ENCODE data around the gene CPA3.
A peak's percentile ranks its signal among the peaks of the same experiment; 100 is the strongest.

Gene CPA3

DNA sequence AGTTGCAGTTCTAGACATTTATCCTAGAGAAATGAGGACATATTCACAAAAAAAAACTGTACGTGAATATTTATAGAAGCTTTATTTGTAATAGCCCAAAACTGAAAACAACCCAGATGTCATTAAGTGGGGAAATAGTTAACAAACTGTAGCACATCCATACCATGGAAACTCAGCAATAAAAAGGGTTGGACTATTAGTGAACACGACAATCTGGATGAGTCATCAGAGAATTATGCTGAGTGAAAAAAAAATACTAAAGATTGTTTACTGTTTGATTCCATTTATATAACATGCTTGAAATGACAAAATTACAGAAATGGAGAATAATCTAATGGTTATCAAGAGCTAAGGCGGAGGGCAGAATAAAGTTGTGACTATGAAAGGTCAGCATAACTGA, 59.5 kb downstream of the CPA3 start:
- no peak for DNase-seq

DNA sequence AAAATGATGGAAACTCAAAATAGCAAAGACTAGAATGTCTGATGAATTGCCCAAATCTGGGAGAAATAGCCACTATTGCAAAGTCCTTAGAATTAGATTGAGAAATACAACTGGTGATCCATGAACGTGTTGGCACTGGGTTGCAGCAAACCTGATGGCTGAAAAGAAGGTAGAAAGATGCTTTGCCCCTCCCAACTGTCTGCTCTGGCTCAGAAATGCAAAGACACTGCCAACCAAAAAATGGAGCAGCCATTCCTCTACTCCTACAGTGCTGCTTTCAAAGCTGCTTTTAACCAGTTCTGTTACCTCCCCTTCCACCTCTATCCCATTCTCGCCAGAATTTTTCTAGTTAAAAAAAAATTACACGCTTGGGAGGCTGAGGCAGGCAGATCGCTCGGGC, 60.7 kb downstream of the CPA3 start:
- DNase-seq = no peak

DNA sequence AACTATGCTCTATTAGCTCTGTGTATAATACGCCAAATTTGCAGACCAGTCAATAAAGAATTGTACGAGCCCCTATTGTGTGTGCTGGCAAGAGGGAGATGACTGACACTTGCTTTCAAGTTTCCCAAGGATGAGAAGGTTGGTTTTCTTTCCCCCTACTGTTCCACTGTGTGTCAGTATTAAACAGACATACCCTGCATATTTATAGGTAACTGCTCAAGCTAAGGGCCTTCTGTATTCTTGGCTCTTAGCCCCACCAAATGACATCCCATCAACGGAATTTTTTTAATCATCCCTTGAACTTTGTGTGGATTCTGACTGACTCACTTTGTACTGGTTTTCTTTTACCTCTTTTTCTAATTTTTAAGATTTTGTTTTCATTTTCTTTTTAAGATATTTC, 65.7 kb downstream of the CPA3 start:
- DNase-seq = no peak

GRCh38 chr3:148931574-148931973, 66.5 kb downstream of the CPA3 start:
- DNase-seq = no peak

DNA sequence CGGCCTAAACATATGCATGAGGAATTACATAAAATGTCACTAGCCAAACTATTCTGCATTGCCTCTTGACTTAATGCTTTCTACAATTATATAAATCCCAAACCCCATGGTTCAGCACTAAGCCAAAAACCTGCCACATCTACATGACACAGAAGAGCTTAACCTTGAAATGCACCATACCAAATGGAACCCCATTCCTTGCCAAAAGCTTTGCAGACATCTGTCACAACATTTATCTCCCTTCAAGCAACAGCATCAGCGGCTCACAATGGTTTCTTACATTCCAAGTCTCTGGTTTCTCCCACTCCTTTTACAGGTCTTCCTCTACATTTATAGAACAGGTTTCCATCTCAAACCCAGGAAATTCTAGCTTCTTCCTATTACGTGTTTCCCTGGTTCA, 67.9 kb downstream of the CPA3 start:
- no peak for DNase-seq

DNA sequence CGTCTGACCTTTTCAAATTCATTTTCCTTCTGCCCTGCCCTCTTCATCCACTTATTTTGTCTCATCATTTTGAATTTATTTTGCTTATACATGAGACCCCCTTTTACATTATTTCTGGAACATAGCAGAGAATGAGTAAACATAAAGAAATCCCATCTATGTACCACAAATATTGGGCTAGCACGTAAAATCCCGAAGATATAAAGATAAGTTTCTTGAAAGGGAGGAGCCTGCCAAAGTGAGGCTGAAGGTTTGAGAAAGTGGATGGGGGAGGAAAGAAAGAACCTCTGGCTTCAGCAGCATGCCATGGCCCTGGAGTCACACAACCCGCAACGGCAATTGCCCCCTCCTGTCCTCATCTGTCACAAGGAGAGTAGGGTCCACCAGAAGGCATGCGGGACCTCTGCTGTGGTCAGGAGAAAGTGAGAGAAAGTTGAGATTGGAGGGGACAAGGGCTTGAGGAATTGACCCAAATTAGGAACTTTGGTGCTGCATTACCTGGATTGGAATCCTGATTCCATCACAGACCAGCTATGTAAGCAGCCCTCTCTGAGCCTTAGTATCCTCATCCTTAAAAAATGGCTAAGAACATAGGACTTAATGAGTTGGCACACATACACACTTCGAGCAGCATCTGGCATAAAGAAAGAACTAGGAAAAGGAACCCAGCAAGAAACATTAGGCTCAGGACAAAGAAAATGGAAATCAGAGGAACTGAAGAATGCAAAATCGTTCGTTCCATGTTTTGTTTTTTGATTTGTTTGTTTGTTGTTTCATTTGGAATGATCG, 72.6 kb downstream of the CPA3 start:
- no peak for DNase-seq

DNA sequence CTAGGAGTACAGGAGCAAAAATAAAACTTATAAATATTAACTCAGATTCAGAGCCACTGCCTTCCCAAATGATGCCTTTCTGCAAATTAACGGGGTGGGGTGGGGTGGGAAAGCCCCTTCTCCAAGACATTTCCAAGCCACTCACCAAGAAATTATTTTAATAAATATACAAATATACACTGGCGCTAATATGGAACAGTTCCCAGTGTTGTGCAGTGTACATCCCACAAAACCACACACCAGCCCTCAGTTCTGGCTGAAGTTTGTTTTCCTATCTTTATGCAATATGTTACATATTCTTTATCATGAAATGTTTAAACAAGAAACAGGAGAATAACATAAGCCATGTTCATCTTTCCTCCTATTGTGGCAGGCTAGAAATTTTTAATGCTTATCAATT, 73.2 kb downstream of the CPA3 start:
- no peak for DNase-seq

DNA sequence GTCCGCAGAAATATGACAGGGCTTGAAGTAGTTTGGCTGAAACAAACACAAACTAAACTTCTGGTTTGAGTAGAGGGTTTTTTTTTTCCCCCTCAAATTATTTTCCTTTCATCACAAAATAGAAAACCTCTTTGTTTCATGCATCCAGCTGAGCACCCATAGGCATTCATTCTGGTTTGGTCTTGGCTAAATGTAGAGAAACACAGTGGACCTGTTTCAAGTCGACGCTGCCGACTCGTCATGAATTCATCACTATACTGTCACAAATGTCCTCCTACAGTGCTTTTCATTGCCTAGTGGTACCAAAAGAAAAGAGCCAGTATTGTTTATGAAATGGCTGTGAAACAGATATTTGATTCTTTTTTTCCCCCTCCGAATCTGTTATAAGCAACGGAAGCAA, 73.8 kb downstream of the CPA3 start:
- no peak for DNase-seq

DNA sequence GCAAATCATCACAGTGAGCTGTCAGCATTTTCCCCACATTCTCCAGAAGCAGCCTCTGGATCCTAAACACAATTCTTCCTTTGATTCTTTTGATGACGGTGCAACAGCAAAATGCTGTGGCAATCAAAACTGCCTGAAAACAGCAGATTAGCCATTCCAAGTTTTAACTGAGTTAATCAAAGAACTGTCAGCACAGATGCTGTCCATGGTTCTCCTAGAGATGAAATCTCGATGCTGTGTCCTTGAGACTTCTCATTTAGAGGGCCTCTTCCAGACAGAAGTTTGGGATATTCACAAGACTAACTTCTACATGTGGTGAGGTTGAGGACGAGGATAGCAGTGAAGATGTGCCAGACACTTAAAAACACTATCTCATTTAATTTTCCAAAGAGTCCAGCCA, 75.9 kb downstream of the CPA3 start:
- DNase-seq = no peak

GRCh38 chr3:148943506-148944205, 78.6 kb downstream of the CPA3 start:
- peak; percentile 89 for DNase-seq

DNA sequence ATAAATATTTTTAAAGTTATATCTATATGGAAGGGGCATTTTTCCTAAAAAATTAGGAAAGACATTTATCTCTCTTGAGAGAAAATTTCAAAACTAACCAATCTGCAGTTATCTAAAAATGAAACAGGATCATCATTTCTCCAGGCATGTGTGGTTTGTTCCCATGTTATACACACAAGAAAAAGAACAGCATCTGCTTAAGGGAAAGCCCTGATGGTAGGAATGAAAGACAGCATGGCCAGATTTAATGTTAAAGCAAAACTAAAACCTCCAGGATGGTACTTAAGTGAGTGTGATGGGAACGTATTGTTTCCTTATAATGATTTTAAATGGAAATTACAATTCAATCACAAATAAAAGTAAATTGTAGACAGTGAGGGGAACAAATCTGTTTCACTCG, 80.0 kb downstream of the CPA3 start:
- DNase-seq = no peak

Measured in inflammatory macrophage treated with lipopolysaccharide for 4 hours (primary cell).